Right hindlimb (tissue), 1 donor: ENCODE results near the gene CACNG7.

Source experiments
- DNase-seq: peaks from one replicate; pipeline ENCODE4 v3.0.0-alpha.2; 2018

Gene CACNG7

GRCh38 chr19:53957448-53958167, 48.5 kb downstream of the CACNG7 start:
- DNase-seq, result no peak

- no peak for DNase-seq
These were observed 49.1 kb downstream of the CACNG7 start for GRCh38 chr19:53958168-53958571.

- DNase-seq, result no peak
These were observed 50.0 kb downstream of the CACNG7 start for GRCh38 chr19:53958823-53959757.

- no peak for DNase-seq
These were observed 51.1 kb downstream of the CACNG7 start for GRCh38 chr19:53960187-53960586.

DNA sequence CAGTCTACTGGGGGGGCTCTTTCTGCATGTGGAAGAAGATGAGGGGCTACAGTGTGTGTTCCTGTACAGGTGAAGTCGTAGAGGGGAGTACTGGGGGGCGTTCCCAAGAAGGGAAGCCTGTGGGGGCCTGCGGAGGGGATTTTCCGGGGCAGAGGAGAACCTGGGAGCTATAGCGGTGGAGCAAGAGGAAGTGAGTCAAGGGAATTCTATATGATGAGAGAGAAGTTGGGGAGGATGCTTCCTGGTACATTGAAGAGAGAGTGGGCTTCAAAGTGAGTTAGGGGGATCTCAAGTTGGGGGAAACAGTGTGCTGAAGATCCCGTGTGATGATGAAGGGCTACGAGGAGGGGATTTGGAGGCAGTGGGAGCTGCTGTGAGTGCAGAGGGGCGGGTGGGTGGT, 51.8 kb downstream of the CACNG7 start:
- DNase-seq, result no peak

GRCh38 chr19:53961523-53962356, 52.7 kb downstream of the CACNG7 start:
- DNase-seq, result no peak

DNA sequence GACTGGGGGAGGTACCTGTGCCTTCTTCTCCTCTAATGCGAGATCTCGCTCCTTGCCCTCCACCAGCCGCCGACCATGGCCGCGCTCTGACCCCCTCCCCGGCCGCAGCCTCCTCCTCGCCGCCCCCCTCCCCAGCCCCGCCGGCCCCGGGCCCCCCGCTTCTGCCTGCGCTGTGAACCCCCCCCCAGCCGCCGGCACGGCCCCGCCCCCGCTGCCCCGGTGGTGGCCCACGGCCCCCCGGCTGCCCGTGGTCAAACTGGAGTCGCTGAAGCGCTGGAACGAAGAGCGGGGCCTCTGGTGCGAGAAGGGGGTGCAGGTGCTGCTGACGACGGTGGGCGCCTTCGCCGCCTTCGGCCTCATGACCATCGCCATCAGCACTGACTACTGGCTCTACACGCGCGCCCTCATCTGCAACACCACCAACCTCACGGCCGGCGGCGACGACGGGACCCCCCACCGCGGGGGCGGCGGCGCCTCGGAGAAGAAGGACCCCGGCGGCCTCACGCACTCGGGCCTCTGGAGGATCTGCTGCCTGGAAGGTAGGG, 53.9 kb downstream of the CACNG7 start, which contains the start of gene CACNG8:
CACNG8 (plus strand) TSS at position 51 of the 545 bp plus-strand sequence.
- DNase-seq, result no peak

GRCh38 chr19:53965091-53965490, 56.0 kb downstream of the CACNG7 start:
- DNase-seq, result no peak

DNA sequence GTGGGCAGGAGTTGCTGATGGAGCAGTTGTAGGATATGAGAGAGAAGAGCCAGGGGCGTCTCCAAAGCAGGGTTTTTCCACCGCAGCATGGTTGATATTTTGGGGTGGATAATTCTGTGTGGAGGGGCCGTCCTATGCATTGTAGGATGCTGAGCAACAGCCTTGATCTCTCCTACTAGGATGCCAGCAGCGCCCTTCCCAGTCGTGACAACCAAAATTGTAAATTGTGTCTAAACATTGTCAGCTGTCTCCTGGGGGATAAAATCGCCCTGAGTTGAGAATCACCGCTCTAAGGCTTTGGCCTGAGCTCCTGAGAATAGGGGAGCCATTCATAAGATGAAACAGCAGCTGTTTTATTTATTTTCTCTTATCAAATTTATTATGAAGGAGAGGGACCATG, 57.9 kb downstream of the CACNG7 start:
- DNase-seq, result no peak

DNA sequence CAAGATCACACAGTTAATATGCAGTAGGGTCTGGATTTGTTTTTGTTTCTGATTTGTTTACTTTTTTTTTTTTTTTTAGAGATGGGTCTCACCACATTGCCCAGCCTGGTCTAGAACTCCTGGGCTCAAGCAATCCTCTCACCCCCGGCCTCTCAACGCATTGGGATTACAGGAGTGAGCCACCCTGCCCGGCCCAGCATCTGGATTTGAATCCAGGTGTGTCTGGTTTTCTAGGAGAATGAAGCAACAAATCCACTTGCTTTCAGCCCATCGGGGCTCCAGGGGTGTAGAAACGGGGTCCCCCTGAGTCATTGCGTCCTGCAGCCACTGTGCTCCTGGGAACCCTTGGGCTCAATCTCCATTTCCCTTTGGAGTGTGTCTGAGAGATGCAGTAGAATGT, 60.3 kb downstream of the CACNG7 start:
- no peak for DNase-seq

GRCh38 chr19:53971673-53972072, 62.6 kb downstream of the CACNG7 start:
- no peak for DNase-seq

DNA sequence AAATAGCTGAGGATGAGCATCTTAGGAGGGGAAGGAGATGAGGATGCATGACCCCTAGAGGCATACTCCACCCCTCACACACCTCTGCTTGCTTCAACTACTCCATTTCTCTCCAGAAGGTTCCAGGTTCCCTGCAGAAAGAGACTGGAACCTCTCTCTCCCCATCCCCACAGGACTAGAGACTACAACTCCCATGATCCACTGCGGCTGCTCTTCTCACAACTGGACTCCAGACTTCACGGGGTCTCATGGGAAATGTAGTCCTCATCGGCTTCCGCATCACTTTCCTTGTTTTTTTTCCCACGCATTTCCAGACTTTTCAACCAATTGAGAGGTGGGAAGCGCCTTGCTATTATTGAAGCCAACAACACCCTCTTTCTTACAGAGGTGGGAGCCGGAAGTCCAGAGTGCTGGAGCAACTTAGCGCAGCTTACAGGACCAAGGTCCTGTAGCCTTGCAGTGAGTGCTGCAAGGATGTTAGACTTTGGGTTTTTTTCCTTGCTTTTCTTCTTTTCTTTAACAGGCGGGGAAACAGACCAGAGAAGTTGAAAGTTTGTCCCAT, 68.4 kb downstream of the CACNG7 start:
- peak; percentile 77 for DNase-seq

- peak; percentile 68 for DNase-seq
These were observed 69.1 kb downstream of the CACNG7 start for GRCh38 chr19:53977991-53978731.

DNA sequence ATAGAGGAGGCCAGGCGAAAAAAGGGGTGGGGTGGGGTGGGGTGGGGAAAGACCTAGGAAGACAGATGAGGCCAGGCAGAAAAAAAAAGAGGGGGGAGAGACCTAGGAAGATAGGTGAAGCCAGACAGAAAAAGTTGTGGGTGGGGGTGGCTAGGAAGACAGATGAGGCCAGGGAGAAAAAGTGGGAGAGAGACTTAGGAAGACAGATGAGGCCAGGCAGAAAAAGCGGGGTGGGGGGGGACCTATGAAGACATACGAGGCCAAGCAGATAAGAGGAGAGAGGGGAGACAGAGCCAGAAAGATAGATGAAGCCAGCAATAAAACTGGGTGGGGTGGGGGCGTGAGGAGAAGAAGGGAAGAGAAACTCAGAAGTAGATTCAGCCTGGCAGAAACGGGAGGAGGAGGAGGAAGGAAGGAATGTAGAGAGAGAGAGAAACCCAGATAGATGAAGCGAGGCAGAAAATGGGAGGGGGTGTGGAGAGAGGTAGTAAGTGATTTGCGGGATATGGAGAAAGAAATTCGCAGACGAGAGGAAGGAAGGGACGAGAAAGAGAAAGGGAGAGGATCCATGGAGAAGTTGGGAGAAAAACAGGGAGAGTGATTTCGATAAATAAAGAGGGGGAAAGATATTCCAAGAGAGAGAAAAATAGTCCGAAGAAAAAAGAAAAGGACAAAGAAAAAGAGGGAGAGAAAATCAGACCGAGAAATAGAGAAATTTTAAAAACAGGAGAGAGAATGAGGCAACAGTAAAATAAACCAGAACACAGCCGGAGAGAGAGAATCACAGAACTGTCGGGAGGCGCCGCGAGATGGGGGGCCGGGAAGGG, 70.1 kb downstream of the CACNG7 start:
- no peak for DNase-seq

DNA sequence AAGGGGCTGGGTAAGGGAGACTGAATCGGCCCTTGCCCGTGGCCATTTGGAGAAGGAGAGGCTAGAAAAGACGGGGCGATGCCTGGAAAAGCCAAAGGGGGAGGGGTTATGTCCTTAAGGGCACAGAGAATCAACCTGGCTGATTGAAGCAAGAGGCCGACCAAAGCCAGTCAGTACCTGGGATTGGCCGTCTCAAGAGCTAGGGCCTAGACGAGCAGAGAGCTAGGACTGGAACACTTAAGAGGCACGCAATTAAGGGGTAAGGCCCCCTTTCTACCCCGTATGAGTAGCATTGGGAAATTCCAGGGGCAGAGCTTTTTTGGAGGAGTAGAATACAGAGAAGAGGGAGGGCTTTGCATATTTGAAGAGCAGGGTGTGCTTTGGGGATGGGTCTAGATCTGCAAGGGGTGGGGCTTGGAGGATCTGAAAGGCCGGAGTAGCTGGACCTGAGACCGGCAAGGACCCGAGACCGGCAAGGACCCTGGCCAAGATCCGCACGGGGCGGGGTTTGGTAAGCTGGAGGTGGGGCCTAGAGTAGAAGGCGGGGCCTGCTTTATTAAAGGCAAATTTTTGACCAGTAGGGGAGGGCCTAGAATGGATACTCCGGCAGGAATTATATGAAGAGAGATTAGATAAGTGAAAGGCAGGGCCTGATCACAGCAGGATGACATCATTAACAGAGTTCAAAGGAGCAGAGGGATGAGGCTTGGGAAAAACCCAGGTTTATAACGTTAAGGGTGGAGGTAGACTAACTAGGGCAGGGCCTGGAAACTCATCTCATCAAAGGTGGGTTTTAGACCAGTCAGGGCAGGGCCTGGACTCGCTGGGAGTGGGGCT, 71.7 kb downstream of the CACNG7 start:
- DNase-seq, result no peak

DNA sequence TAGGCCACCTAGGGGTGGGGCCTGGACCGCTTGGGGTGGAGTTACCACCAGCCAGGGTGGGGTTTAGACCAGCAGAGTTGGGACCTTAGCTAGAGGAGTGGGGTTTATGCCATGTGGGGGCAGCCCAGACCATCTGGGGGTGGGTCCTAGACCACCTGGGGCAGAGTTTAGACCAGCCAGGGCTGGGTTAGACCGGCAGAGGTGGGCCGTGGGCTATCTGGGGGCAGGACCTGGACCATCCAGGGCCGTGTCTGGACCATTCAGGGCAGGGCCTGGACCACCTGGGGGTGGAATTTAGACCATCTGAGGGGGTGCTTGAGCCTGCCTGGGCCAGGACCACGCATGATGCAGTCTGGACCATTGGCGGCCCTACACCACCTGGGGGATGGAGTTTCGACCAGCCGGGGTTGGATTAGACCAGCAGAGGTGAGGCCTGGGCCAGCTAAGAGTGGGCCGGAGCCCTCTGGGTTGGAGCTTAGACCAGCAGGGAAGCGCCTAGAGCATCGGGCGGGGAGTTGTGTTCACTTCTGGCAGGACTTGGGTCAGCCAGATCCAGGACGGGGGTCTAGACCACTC, 72.4 kb downstream of the CACNG7 start:
- DNase-seq, result peak; percentile 23

DNA sequence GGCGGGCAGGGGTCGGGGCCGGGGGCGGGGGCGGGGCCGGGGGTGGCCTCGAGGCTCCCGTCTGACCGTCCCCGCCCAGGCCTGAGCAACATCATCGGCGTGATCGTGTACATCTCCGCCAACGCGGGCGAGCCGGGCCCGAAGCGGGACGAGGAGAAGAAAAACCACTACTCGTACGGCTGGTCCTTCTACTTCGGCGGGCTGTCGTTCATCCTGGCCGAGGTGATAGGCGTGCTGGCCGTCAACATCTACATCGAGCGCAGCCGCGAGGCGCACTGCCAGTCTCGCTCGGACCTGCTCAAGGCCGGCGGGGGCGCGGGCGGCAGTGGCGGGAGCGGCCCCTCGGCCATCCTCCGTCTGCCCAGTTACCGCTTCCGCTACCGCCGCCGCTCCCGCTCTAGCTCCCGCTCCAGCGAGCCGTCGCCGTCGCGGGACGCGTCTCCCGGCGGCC, 72.9 kb downstream of the CACNG7 start:
- peak; percentile 30 for DNase-seq

GRCh38 chr19:53982611-53983010, 73.5 kb downstream of the CACNG7 start:
- DNase-seq, result peak; percentile 55
